Duodenal mucosa (tissue), 2 donors: ENCODE data around the gene SAPCD1.

Experiments
- H3K27ac ChIP-seq: one replicate; pipeline ENCODE4 v1.7.0; 2013; ENCODE audit warnings: low read depth, low read length
- H3K27me3 ChIP-seq, 2 donors: one replicate each; pipeline ENCODE4 v1.7.0; 2013; ENCODE audit warnings: low read length in 2 of 2, control low read depth in 1 of 2; ENCODE audit not compliant: insufficient read depth in 2 of 2, control insufficient read depth in 1 of 2
- H3K36me3 ChIP-seq, 2 donors: one replicate each; pipeline ENCODE4 v1.7.0; 2013; ENCODE audit warnings: low read length in 2 of 2, control low read depth in 1 of 2; ENCODE audit not compliant: insufficient read depth in 2 of 2, control insufficient read depth in 1 of 2
- H3K4me1 ChIP-seq, 2 donors: one replicate each; pipeline ENCODE4 v1.7.0; 2013; ENCODE audit warnings: low read length in 2 of 2, control low read depth in 1 of 2; ENCODE audit not compliant: insufficient read depth in 2 of 2, control insufficient read depth in 1 of 2
- H3K4me3 ChIP-seq, 2 donors: one replicate each; pipeline ENCODE4 v1.7.0; 2013; ENCODE audit warnings: low read length in 2 of 2, low read depth in 1 of 2
- H3K9ac ChIP-seq, 2 donors: one replicate each; pipeline ENCODE4 v1.7.0; 2013; ENCODE audit warnings: low read length in 2 of 2, low read depth in 1 of 2
- H3K9me3 ChIP-seq, 2 donors: one replicate each; pipeline ENCODE4 v1.7.0; 2013; ENCODE audit warnings: low read length in 2 of 2, control low read depth in 1 of 2; ENCODE audit not compliant: control insufficient read depth in 1 of 2

The SAPCD1 gene

GRCh38 chr6:31777667-31778050 is 15.2 kb downstream of the SAPCD1 start:
- Histone ChIP-seq H3K36me3 (peaks cover 26 to 41% of the 10 kb centered on the region in 2 donors), H3K9ac (peak overlapping the region in 1 of 2 donors; percentile 68)

GRCh38 chr6:31778193-31778592 is 15.7 kb downstream of the SAPCD1 start:
- no peaks in the 10 kb centered on the region for H3K27me3 ChIP-seq
- H3K36me3 ChIP-seq: peaks cover 26 to 46% of the 10 kb centered on the region in 2 donors
- H3K9ac ChIP-seq: no peak overlapping the region
- H3K9me3 ChIP-seq: no peaks in the 10 kb centered on the region
- H3K4me1 ChIP-seq: peaks cover 28 to 35% of the 10 kb centered on the region in 2 donors
- no peak overlapping the region for H3K4me3 ChIP-seq
- no peak overlapping the region for H3K27ac ChIP-seq

More at GRCh38 chr6:31777667-31778050, 15.2 kb downstream of the SAPCD1 start:
- H3K27me3 ChIP-seq: no peaks in the 10 kb centered on the region
- no peaks in the 10 kb centered on the region for H3K9me3 ChIP-seq
- peaks cover 32 to 35% of the 10 kb centered on the region in 2 donors for H3K4me1 ChIP-seq
- H3K27ac ChIP-seq: peak overlapping the region; percentile 65
- H3K4me3 ChIP-seq: no peak overlapping the region

GRCh38 chr6:31778999-31779885 is 16.8 kb downstream of the SAPCD1 start:
- no peaks in the 10 kb centered on the region for H3K27me3 ChIP-seq
- peaks cover 27 to 35% of the 10 kb centered on the region in 2 donors for H3K4me1 ChIP-seq
- no peak overlapping the region for H3K9ac ChIP-seq
- no peak overlapping the region for H3K27ac ChIP-seq
- H3K4me3 ChIP-seq: no peak overlapping the region
- peaks cover 26 to 52% of the 10 kb centered on the region in 2 donors for H3K36me3 ChIP-seq
- H3K9me3 ChIP-seq: no peaks in the 10 kb centered on the region

- H3K9me3 ChIP-seq: no peaks in the 10 kb centered on the region
- peaks cover 26 to 59% of the 10 kb centered on the region in 2 donors for H3K36me3 ChIP-seq
Measured at GRCh38 chr6:31779908-31780307, 17.5 kb downstream of the SAPCD1 start.

GRCh38 chr6:31780507-31781243 is 18.2 kb downstream of the SAPCD1 start:
- Histone ChIP-seq H3K36me3 (peaks cover 30 to 65% of the 10 kb centered on the region in 2 donors), H3K4me1 (peaks cover 19 to 25% of the 10 kb centered on the region in 2 donors), H3K27me3 (no peaks in the 10 kb centered on the region), H3K9me3 (no peaks in the 10 kb centered on the region), H3K4me3 (no peak overlapping the region), H3K9ac (no peak overlapping the region), H3K27ac (no peak overlapping the region)

More at GRCh38 chr6:31779908-31780307, 17.5 kb downstream of the SAPCD1 start:
- Histone ChIP-seq H3K4me1 (peaks cover 26 to 33% of the 10 kb centered on the region in 2 donors), H3K9ac (no peak overlapping the region), H3K4me3 (no peak overlapping the region), H3K27ac (no peak overlapping the region), H3K27me3 (no peaks in the 10 kb centered on the region)

GRCh38 chr6:31781244-31782125 is 19.0 kb downstream of the SAPCD1 start:
- H3K9ac ChIP-seq: no peak overlapping the region
- H3K27ac ChIP-seq: no peak overlapping the region
- H3K27me3 ChIP-seq: no peaks in the 10 kb centered on the region
- peaks cover 30 to 65% of the 10 kb centered on the region in 2 donors for H3K36me3 ChIP-seq
- H3K9me3 ChIP-seq: no peaks in the 10 kb centered on the region
- no peak overlapping the region for H3K4me3 ChIP-seq
- peaks cover 11 to 17% of the 10 kb centered on the region in 2 donors for H3K4me1 ChIP-seq

- Histone ChIP-seq H3K36me3 (peaks cover 30 to 65% of the 10 kb centered on the region in 2 donors), H3K27ac (no peak overlapping the region)
Measured at GRCh38 chr6:31782126-31782855, 19.8 kb downstream of the SAPCD1 start.

GRCh38 chr6:31784098-31784925 is 21.9 kb downstream of the SAPCD1 start:
- Histone ChIP-seq H3K36me3 (peaks cover 30 to 57% of the 10 kb centered on the region in 2 donors), H3K9ac (no peak overlapping the region), H3K4me3 (no peak overlapping the region), H3K4me1 (no peaks in the 10 kb centered on the region), H3K27ac (no peak overlapping the region), H3K9me3 (no peaks in the 10 kb centered on the region), H3K27me3 (no peaks in the 10 kb centered on the region)

More at GRCh38 chr6:31782126-31782855, 19.8 kb downstream of the SAPCD1 start:
- peaks cover 3 to 9% of the 10 kb centered on the region in 2 donors for H3K4me1 ChIP-seq
- H3K9ac ChIP-seq: no peak overlapping the region
- no peaks in the 10 kb centered on the region for H3K9me3 ChIP-seq
- no peaks in the 10 kb centered on the region for H3K27me3 ChIP-seq
- H3K4me3 ChIP-seq: no peak overlapping the region
